GM19372 (cell line): ENCODE data around the gene SPC24.
"Not testable (repeated sequence)": the region's sequence is repeated elsewhere in the genome, so short reads cannot be mapped to it uniquely, and the experiment has no call there.

Experiments used
- ATAC-seq: cut with Tn5 transposase; IDR thresholded peaks from one replicate; pipeline ENCODE4 v1.9.1; 2021; ENCODE audit warnings: mild to moderate bottlenecking, low read depth, moderate library complexity; ENCODE audit not compliant: unreplicated experiment

Gene SPC24

DNA sequence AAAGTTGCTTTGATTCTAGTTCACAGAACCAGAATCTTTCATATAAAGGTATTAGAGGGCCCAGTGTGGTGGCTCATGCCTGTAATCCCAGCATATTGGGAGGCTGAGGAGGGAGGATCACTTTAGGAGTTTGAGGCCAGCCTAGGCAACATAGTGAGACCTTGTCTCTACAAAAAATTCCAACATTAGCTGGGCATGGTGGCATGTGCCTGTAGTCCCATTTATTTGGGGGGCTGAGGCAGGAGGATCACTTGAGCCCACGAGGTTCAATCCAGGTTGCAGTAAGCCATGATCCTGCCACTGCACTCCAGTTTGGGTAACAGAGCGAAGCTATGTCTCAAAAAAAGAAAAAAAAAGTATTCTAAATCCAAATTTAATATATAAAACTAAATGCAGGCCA, 57.3 kb downstream of the SPC24 start:
- ATAC-seq: no peak

DNA sequence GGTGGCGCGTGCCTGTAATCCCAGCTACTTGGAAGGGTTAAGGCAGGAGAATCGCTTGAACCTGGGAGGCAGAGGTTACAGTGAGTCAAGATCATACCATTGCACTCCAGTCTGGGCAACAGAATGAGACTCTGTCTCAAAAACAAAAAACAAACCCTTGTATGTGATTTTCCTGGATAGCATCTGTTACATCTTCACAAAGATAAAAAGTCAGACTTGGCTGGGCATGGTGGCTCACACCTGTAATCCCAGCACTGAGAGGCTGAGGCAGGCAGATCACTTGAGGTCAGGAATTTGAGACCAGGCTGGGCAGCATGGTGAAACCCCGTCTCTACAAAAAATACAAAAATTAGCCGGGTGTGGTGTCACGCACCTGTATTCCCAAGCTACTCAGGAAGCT, 58.2 kb downstream of the SPC24 start:
- not testable (repeated sequence) for ATAC-seq

DNA sequence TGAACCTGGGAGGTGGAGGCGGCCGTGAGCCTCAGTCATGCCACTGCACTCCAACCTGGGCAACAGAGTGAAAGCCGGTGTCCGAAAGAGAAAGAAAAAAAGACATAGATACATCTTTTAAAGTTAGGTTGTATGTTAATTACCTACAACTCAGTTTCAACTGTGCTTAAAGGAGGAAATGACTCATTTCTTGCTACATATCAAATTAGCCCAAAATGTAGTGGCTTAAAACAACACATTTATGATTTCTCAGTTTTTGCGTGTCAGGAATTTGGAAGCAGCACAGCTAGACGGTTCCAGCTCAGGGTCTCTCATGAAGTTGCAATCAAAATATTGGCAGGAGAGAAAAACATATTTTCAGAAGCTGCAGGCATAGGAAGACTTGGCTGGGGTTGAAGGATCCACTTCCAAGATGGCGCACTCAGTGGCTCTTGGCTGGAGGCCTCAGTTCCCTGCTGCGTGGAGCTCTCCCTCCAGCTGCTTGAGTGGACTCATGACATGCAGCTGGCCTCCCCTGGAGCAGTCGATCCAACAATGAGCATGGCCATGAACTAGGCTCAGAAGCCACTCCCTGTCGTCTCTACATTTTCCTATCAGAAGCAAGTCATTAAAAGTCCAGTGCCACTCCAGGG, 59.3 kb downstream of the SPC24 start:
- ATAC-seq: no peak
